B cell (primary cell): ENCODE results near the gene ADGRE1.

Source experiments
- EZH2 ChIP-seq: IDR thresholded peaks from 2 replicates; pipeline ENCODE4 v1.6.1; 2012; ENCODE audit warnings: borderline replicate concordance, low read depth, mild to moderate bottlenecking, moderate library complexity, low read length; ENCODE audit not compliant: insufficient read depth, poor library complexity, severe bottlenecking
- TF ChIP-seq, protein P1 (sequence below): fragments of 200-600 bp; IDR thresholded peaks from one replicate; pipeline ENCODE4 v1.8.0; 2022; ENCODE audit warnings: antibody characterized with exemption, mild to moderate bottlenecking

DNA sequence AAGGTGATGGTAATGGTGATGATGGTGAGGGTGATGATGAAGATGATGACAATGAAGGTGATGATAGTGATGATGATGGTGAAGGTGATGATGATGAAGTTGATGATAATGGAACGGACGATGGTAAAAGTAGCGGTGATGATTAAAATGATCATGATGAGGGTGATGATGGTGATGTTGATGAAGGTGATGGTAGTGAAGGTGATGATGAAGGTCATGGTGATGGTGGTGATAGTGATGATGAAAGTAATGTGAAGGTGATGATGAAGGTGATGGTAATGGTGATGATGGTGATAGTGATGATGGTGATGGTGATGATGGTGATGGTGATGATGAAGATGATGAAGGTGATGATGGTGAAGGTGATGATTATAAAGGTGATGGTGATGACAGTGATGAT is 67.7 kb downstream of the ADGRE1 start:
- no peak for TF ChIP-seq EZH2
- TF ChIP-seq, protein P1, sequence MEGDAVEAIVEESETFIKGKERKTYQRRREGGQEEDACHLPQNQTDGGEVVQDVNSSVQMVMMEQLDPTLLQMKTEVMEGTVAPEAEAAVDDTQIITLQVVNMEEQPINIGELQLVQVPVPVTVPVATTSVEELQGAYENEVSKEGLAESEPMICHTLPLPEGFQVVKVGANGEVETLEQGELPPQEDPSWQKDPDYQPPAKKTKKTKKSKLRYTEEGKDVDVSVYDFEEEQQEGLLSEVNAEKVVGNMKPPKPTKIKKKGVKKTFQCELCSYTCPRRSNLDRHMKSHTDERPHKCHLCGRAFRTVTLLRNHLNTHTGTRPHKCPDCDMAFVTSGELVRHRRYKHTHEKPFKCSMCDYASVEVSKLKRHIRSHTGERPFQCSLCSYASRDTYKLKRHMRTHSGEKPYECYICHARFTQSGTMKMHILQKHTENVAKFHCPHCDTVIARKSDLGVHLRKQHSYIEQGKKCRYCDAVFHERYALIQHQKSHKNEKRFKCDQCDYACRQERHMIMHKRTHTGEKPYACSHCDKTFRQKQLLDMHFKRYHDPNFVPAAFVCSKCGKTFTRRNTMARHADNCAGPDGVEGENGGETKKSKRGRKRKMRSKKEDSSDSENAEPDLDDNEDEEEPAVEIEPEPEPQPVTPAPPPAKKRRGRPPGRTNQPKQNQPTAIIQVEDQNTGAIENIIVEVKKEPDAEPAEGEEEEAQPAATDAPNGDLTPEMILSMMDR, result no peak
